ENCODE data around the gene TLX3. TPM values are rescaled to one million over a fixed set of nuclear protein-coding genes. Genes with fewer than 3 reads are reported as not detected.

TLX3 gene
- total RNA-seq, 1 donor from 2014 or later = not detected

GRCh38 chr5:171323007-171323406 lies 14.0 kb downstream of the TLX3 start:
- DNase-seq (ENCODE audit: low spot score) = no peak

GRCh38 chr5:171323806-171324632 lies 15.0 kb downstream of the TLX3 start:
- DNase-seq (ENCODE audit: low spot score) = no peak

GRCh38 chr5:171330021-171330420 lies 21.0 kb downstream of the TLX3 start:
- no peak for DNase-seq (ENCODE audit: low spot score)

GRCh38 chr5:171335616-171336015 lies 26.6 kb downstream of the TLX3 start:
- no peak for DNase-seq (ENCODE audit: low spot score)

- peak; percentile 69 for DNase-seq (ENCODE audit: low spot score)
Observed at GRCh38 chr5:171336521-171337209, 27.6 kb downstream of the TLX3 start.

GRCh38 chr5:171337210-171337569 lies 28.1 kb downstream of the TLX3 start:
- DNase-seq (ENCODE audit: low spot score) = no peak

GRCh38 chr5:171340042-171340441 lies 31.0 kb downstream of the TLX3 start:
- DNase-seq (ENCODE audit: low spot score) = no peak

GRCh38 chr5:171340491-171340890 lies 31.4 kb downstream of the TLX3 start:
- no peak for DNase-seq (ENCODE audit: low spot score)

- DNase-seq (ENCODE audit: low spot score) = peak; percentile 63
Observed at GRCh38 chr5:171342362-171343111, 33.5 kb downstream of the TLX3 start.

GRCh38 chr5:171344936-171345608 lies 36.0 kb downstream of the TLX3 start:
- no peak for DNase-seq (ENCODE audit: low spot score)

- DNase-seq (ENCODE audit: low spot score) = no peak
Observed at GRCh38 chr5:171351536-171352073, 42.6 kb downstream of the TLX3 start.

GRCh38 chr5:171355302-171355724 lies 46.3 kb downstream of the TLX3 start:
- DNase-seq (ENCODE audit: low spot score) = no peak

GRCh38 chr5:171357843-171358242 lies 48.8 kb downstream of the TLX3 start:
- DNase-seq (ENCODE audit: low spot score) = no peak

GRCh38 chr5:171361151-171361550 lies 52.1 kb downstream of the TLX3 start:
- DNase-seq (ENCODE audit: low spot score) = peak; percentile 21

Other genes with a start within 250 kb of the TLX3 start
- gene NPM1, start 78.6 kb downstream of the TLX3 start, total RNA-seq (ENCODE audit: insufficient read depth, low replicate concordance) = 2,545 TPM
- gene FGF18, start 110.4 kb downstream of the TLX3 start, total RNA-seq (ENCODE audit: insufficient read depth, low replicate concordance) = 2.2 TPM